Panc1 (cell line): ENCODE data around the gene PTPRA.

ENCODE experiments used
- CTCF ChIP-seq: fragments of 450-650 bp; IDR thresholded peaks from 2 replicates; pipeline ENCODE4 v1.5.1; 2017; ENCODE audit warnings: mild to moderate bottlenecking
- POLR2AphosphoS5 ChIP-seq: IDR thresholded peaks from 2 replicates; pipeline ENCODE4 v1.6.1; 2012; ENCODE audit warnings: mild to moderate bottlenecking, low read depth, low read length, moderate library complexity
- REST ChIP-seq, 2 experiments: IDR thresholded peaks; 2 replicates each; pipeline ENCODE4 v1.6.1; 2011 to 2012; ENCODE audit warnings: low read depth in 2 of 2, control low read depth in 1 of 2, low read length in 1 of 2, mild to moderate bottlenecking in 1 of 2, moderate library complexity in 1 of 2; ENCODE audit not compliant: insufficient read depth in 1 of 2
- SIN3A ChIP-seq: IDR thresholded peaks from 2 replicates; pipeline ENCODE4 v1.6.1; 2012; ENCODE audit warnings: low read depth, mild to moderate bottlenecking, low read length, moderate library complexity, borderline replicate concordance; ENCODE audit not compliant: insufficient read depth
- TCF7L2 ChIP-seq: IDR thresholded peaks from 2 replicates; pipeline ENCODE4 v1.6.1; 2011; ENCODE audit warnings: mild to moderate bottlenecking, low read depth, low read length, inconsistent platforms

- TF ChIP-seq CTCF (no peak), TCF7L2 (no peak), SIN3A (no peak), REST (IDR thresholded peaks at IDR 0.05; ENCODE audit: insufficient read depth in 1 of 2, low read depth in 2 of 2, low read length in 1 of 2) (no peak), POLR2AphosphoS5 (no peak)
These were observed 168.7 kb downstream of the PTPRA start for GRCh38 chr20:3041854-3042409.
